SK-N-MC (cell line): Measurements from ENCODE around the gene FGF14.

Experiments
- EZH2 ChIP-seq: fragments of 200-600 bp; sonication (generic); IDR thresholded peaks from one replicate; pipeline ENCODE4 v1.6.1; 2017; ENCODE audit warnings: antibody characterized with exemption
- FOXP2 ChIP-seq: optimal IDR thresholded peaks from 2 replicates; pipeline ENCODE3; 2011; ENCODE audit warnings: mild to moderate bottlenecking, moderate library complexity; ENCODE audit not compliant: insufficient read depth; ENCODE audit errors: extremely low read length, control extremely low read depth
- POLR2AphosphoS5 ChIP-seq: IDR thresholded peaks from 2 replicates; pipeline ENCODE4 v1.6.1; 2012; ENCODE audit warnings: mild to moderate bottlenecking, low read depth, low read length, borderline replicate concordance

DNA sequence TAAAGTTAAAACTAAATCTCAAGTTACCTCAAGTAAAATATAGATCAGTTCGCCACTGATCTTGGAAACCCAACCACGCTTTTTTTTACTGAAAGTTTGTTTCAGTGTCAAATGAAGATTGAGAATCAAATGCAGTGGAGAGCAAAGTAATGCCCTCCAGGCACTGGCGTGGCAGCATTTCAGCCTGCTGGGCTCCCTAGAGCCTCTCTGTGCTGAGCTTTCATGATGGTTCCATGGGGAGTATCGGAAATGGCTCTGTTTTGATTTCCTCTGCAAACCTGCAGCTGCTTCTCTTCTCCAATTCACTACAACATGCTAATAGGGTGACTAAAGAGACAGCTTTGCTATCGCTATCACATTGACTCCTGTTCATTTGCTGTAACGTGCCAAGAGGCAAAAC, 141.6 kb downstream of the FGF14 start:
- no peak for TF ChIP-seq EZH2
- TF ChIP-seq POLR2AphosphoS5: no peak
- TF ChIP-seq FOXP2: no peak
